ENCODE data around the gene HYAL3.
A peak's percentile ranks its signal among the peaks of the same experiment; 100 is the strongest.
"Not testable (repeated sequence)": the region's sequence is repeated elsewhere in the genome, so short reads cannot be mapped to it uniquely, and the experiment has no call there.

HYAL3 gene

DNA sequence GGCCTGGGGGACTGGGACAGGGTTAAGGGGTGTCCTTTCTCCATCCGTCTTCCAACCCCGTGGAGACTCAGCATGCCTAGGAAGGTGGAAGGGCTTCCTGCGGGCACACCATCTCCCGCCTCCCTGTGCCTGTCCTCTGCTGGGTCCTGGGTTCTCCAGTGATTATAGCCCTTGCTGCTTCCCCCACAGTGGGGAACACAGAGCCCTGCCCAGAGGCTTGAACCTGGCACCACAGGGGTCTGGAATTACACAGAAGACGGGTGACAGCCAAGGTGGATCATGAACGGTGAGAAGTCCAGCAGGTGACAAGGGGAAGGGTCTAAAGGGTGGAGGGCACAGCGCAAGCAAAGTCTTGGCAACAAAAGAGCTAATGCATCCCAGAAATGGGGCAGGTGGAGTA is 36.4 kb downstream of the HYAL3 start:
- Histone ChIP-seq H3K4me3 (ENCODE audit: insufficient read depth, low read depth, low read length) (no peak overlapping the region), H3K9me3 (ENCODE audit: control insufficient read depth, low read length) (no peaks in the 10 kb centered on the region), H3K36me3 (ENCODE audit: control insufficient read depth, insufficient read depth, low read length) (peaks cover 6% of the 10 kb centered on the region), H3K4me1 (ENCODE audit: control insufficient read depth, insufficient read depth, low read length) (peaks cover 76% of the 10 kb centered on the region), H3K27me3 (ENCODE audit: control insufficient read depth, insufficient read depth, low read length, poor library complexity, severe bottlenecking) (no peaks in the 10 kb centered on the region), H3K27ac (ENCODE audit: insufficient read depth, low read depth, low read length, poor library complexity, severe bottlenecking) (no peak overlapping the region)
- WGBS, 2 experiments: 92 to 94% methylated on average over 7 of the region's 7 CpGs

- not testable (repeated sequence) for H3K9me3 ChIP-seq (ENCODE audit: control insufficient read depth, low read length); H3K27me3 ChIP-seq (ENCODE audit: control insufficient read depth, insufficient read depth, low read length, poor library complexity, severe bottlenecking); H3K4me3 ChIP-seq (ENCODE audit: insufficient read depth, low read depth, low read length); H3K36me3 ChIP-seq (ENCODE audit: control insufficient read depth, insufficient read depth, low read length); H3K27ac ChIP-seq (ENCODE audit: insufficient read depth, low read depth, low read length, poor library complexity, severe bottlenecking)
- WGBS, 2 experiments: 93 to 97% methylated on average over 4 of the region's 4 CpGs
- H3K4me1 ChIP-seq (ENCODE audit: control insufficient read depth, insufficient read depth, low read length): peaks cover 71% of the 10 kb centered on the region
Measured at GRCh38 chr3:50262200-50262599, 37.0 kb downstream of the HYAL3 start.

DNA sequence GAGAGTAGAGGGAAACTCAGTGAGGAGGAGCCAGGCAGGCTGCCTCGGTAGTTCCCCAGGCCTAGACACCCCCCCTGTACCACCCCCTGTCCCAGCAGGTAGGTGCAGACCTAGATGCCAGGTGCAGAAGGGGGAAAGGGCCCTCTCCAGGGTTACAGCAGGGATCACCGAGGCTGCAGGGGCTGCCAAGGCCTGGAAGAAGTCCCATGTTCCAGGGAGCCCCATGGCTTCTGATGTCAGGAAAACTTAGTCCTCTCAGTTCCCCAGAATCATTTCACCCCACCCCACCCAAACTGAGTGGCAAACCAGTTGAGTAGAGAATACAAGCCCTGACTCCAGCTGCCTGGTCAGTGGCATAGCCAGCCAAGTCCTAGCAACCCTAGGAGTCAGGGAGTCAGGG is 37.7 kb downstream of the HYAL3 start:
- H3K9me3 ChIP-seq (ENCODE audit: control insufficient read depth, low read length): no peaks in the 10 kb centered on the region
- 86 to 88% methylated on average over 2 of the region's 2 CpGs for WGBS, 2 experiments
- peaks cover 64% of the 10 kb centered on the region for H3K4me1 ChIP-seq (ENCODE audit: control insufficient read depth, insufficient read depth, low read length)
- H3K4me3 ChIP-seq (ENCODE audit: insufficient read depth, low read depth, low read length): no peak overlapping the region
- peaks cover 7% of the 10 kb centered on the region for H3K36me3 ChIP-seq (ENCODE audit: control insufficient read depth, insufficient read depth, low read length)
- no peak overlapping the region for H3K27ac ChIP-seq (ENCODE audit: insufficient read depth, low read depth, low read length, poor library complexity, severe bottlenecking)
- no peaks in the 10 kb centered on the region for H3K27me3 ChIP-seq (ENCODE audit: control insufficient read depth, insufficient read depth, low read length, poor library complexity, severe bottlenecking)

DNA sequence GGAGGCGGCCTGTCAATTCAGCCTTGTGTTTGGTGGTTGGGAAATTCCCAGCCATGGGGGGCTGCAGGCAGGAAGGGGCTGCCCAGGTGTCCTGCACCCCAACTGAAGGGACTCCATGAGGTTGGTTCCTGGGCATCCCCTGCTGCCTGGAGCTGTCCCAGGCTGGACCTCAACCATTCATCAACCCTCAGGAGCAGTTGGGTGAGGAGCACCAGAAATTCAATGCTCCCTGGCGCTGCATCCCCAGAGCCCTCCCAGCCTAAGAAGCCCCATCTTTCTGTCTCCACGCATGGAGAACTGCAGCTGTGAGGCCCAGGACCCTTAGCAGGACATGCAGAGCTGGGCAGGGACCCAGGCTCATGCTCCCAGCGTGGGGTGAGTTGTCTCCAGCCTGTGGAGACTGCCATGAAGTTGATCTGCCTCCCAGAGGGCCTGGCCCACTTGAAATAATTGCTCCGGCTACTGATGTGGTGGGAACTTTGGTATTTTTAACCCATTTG is 38.2 kb downstream of the HYAL3 start:
- H3K27ac ChIP-seq (ENCODE audit: insufficient read depth, low read depth, low read length, poor library complexity, severe bottlenecking): peak overlapping the region; percentile 100
- H3K9me3 ChIP-seq (ENCODE audit: control insufficient read depth, low read length): no peaks in the 10 kb centered on the region
- H3K4me3 ChIP-seq (ENCODE audit: insufficient read depth, low read depth, low read length): peak overlapping the region; percentile 44
- H3K27me3 ChIP-seq (ENCODE audit: control insufficient read depth, insufficient read depth, low read length, poor library complexity, severe bottlenecking): no peaks in the 10 kb centered on the region
- H3K4me1 ChIP-seq (ENCODE audit: control insufficient read depth, insufficient read depth, low read length): peaks cover 58% of the 10 kb centered on the region
- H3K36me3 ChIP-seq (ENCODE audit: control insufficient read depth, insufficient read depth, low read length): peaks cover 12% of the 10 kb centered on the region
- WGBS, 2 experiments: 76 to 78% methylated on average over 5 of the region's 5 CpGs

GRCh38 chr3:50260027-50260941 is 38.9 kb downstream of the HYAL3 start:
- peaks cover 51% of the 10 kb centered on the region for H3K4me1 ChIP-seq (ENCODE audit: control insufficient read depth, insufficient read depth, low read length)
- 2 to 3% methylated on average over 70 of the region's 70 CpGs for WGBS, 2 experiments
- peaks cover 14% of the 10 kb centered on the region for H3K36me3 ChIP-seq (ENCODE audit: control insufficient read depth, insufficient read depth, low read length)
- H3K27ac ChIP-seq (ENCODE audit: insufficient read depth, low read depth, low read length, poor library complexity, severe bottlenecking): peak overlapping the region; percentile 100
- no peaks in the 10 kb centered on the region for H3K27me3 ChIP-seq (ENCODE audit: control insufficient read depth, insufficient read depth, low read length, poor library complexity, severe bottlenecking)
- H3K9me3 ChIP-seq (ENCODE audit: control insufficient read depth, low read length): no peaks in the 10 kb centered on the region
- peak overlapping the region; percentile 44 for H3K4me3 ChIP-seq (ENCODE audit: insufficient read depth, low read depth, low read length)

DNA sequence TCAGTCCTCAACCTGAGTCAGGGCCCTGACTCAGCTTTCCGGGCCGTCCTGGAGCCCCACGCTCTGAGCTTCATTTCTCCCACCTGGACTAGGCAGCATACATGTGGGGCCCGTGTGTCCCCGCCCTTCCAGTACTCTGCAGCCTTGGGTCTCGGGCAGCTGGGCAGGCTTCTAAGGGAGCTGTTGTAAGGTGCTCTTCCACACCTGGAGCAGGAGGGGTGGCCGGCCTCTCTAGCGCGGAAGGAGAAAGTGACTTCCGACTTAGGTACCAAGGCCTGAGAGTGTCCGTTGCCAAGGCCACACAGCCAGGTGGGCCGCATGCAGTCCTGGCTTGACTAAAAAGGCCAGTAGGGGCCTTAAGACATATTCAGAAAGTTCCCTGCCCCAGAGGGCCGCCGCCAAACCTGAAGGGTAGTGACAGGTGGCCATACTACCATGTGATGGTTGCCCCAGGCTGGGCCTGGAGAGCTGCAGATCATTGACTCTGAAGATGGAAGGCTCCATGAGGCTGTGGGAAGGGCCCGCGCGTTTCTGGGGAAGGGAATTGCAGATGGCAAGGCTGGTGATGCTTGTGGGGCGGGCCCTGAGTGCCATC is 39.7 kb downstream of the HYAL3 start:
- H3K9me3 ChIP-seq (ENCODE audit: control insufficient read depth, low read length): no peaks in the 10 kb centered on the region
- H3K27ac ChIP-seq (ENCODE audit: insufficient read depth, low read depth, low read length, poor library complexity, severe bottlenecking): peak overlapping the region; percentile 51
- H3K4me1 ChIP-seq (ENCODE audit: control insufficient read depth, insufficient read depth, low read length): peaks cover 47% of the 10 kb centered on the region
- 70% methylated on average over 18 of the region's 18 CpGs for WGBS, 2 experiments
- H3K27me3 ChIP-seq (ENCODE audit: control insufficient read depth, insufficient read depth, low read length, poor library complexity, severe bottlenecking): no peaks in the 10 kb centered on the region
- peaks cover 16% of the 10 kb centered on the region for H3K36me3 ChIP-seq (ENCODE audit: control insufficient read depth, insufficient read depth, low read length)
- no peak overlapping the region for H3K4me3 ChIP-seq (ENCODE audit: insufficient read depth, low read depth, low read length)

GRCh38 chr3:50258979-50259378 is 40.2 kb downstream of the HYAL3 start:
- H3K9me3 ChIP-seq (ENCODE audit: control insufficient read depth, low read length): no peaks in the 10 kb centered on the region
- H3K27ac ChIP-seq (ENCODE audit: insufficient read depth, low read depth, low read length, poor library complexity, severe bottlenecking): no peak overlapping the region
- H3K4me3 ChIP-seq (ENCODE audit: insufficient read depth, low read depth, low read length): no peak overlapping the region
- peaks cover 18% of the 10 kb centered on the region for H3K36me3 ChIP-seq (ENCODE audit: control insufficient read depth, insufficient read depth, low read length)
- peaks cover 43% of the 10 kb centered on the region for H3K4me1 ChIP-seq (ENCODE audit: control insufficient read depth, insufficient read depth, low read length)
- no peaks in the 10 kb centered on the region for H3K27me3 ChIP-seq (ENCODE audit: control insufficient read depth, insufficient read depth, low read length, poor library complexity, severe bottlenecking)
- 90 to 91% methylated on average over 16 of the region's 16 CpGs for WGBS, 2 experiments

DNA sequence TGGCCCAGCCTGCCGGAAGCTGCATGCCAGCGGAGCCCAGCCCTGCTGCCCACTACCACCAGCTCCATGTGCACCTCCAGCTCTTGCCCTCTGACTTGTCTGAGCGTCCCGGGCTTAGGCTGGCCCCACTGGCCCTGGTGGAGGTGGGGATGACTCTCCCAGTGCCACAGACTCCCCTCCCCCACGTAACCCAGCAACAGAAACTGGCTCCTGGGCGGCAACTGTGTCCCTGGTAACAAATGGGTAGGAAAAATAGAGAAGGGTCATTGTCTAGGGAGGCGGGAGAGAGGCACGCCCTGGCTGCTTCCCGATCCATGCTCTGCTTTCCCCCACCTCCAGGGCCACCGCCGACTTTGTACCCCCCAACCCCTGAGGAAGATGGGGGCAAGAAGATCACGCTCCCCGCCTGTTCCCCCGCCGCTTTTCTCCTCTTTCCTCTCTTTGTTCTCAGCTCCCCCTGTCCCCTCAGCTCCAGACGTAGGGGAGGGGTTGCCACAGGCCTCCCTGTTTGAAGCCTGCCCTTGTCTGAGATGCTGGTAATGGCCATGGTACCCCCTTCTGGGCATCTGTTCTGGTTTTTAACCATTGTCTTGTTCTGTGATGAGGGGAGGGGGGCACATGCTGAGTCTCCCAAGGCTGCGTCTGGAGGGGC is 41.0 kb downstream of the HYAL3 start:
- no peak overlapping the region for H3K4me3 ChIP-seq (ENCODE audit: insufficient read depth, low read depth, low read length)
- H3K36me3 ChIP-seq (ENCODE audit: control insufficient read depth, insufficient read depth, low read length): peaks cover 20% of the 10 kb centered on the region
- peaks cover 36% of the 10 kb centered on the region for H3K4me1 ChIP-seq (ENCODE audit: control insufficient read depth, insufficient read depth, low read length)
- peak overlapping the region; percentile 76 for H3K27ac ChIP-seq (ENCODE audit: insufficient read depth, low read depth, low read length, poor library complexity, severe bottlenecking)
- H3K9me3 ChIP-seq (ENCODE audit: control insufficient read depth, low read length): no peaks in the 10 kb centered on the region
- 91 to 92% methylated on average over 16 to 17 of the region's 17 CpGs for WGBS, 2 experiments
- no peaks in the 10 kb centered on the region for H3K27me3 ChIP-seq (ENCODE audit: control insufficient read depth, insufficient read depth, low read length, poor library complexity, severe bottlenecking)

DNA sequence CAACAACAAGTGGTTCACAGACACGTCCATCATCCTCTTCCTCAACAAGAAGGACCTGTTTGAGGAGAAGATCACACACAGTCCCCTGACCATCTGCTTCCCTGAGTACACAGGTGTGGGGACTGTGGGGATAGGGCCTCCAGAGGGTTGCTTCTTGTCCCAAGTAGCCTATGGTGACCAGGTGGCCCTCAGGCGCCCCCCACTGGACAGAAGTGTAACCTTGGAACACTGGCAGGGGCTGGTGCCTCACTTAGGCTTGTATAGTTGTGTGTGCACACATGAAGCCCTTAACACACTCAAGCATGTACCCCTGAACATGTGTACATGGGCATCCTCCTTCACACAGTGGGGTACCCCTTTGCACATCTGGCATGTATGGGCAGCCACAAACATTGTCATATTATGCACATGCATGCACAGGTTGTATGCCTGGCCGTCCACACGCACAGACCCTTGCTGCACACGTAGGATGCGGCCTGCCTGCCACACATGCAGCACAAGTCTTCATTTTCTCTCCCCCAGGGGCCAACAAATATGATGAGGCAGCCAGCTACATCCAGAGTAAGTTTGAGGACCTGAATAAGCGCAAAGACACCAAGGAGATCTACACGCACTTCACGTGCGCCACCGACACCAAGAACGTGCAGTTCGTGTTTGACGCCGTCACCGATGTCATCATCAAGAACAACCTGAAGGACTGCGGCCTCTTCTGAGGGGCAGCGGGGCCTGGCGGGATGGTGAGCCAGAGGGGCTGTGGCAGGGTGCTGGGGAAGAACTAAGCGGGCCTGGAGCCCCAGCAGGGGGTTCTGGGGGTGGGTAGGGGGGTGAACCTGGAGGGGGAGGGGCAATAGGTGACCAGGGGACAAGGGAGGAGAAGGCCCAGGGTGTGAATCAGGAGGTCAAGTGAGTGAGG is 42.0 kb downstream of the HYAL3 start:
- Histone ChIP-seq H3K27me3 (ENCODE audit: control insufficient read depth, insufficient read depth, low read length, poor library complexity, severe bottlenecking) (no peaks in the 10 kb centered on the region), H3K27ac (ENCODE audit: insufficient read depth, low read depth, low read length, poor library complexity, severe bottlenecking) (no peak overlapping the region), H3K4me1 (ENCODE audit: control insufficient read depth, insufficient read depth, low read length) (peaks cover 31% of the 10 kb centered on the region), H3K36me3 (ENCODE audit: control insufficient read depth, insufficient read depth, low read length) (peaks cover 29% of the 10 kb centered on the region), H3K4me3 (ENCODE audit: insufficient read depth, low read depth, low read length) (no peak overlapping the region), H3K9me3 (ENCODE audit: control insufficient read depth, low read length) (no peaks in the 10 kb centered on the region)
- WGBS, 2 experiments: 91% methylated on average over 20 of the region's 20 CpGs

All from ectodermal cell (in vitro differentiated cells).